ENCODE measurements around the gene GAS6. TPM values are rescaled to one million over a fixed set of nuclear protein-coding genes. Genes with fewer than 3 reads are reported as not detected.

Gene GAS6
- total and polyA plus RNA-seq, 2 experiments from 2014 or later: 822 to 1,035 TPM

GRCh38 chr13:113877149-113877990, 13.5 kb upstream of the GAS6 start:
- Histone ChIP-seq H3K79me2 (ENCODE audit: insufficient read depth) (no peaks in the 10 kb centered on the region), H2AFZ (no peak overlapping the region), H4K20me1 (ENCODE audit: insufficient read depth) (no peaks in the 10 kb centered on the region), H3F3A (ENCODE audit: insufficient read depth) (no peaks in the 10 kb centered on the region), H3K36me3 (ENCODE audit: low read depth) (no peaks in the 10 kb centered on the region), H3K27ac (no peak overlapping the region), H3K4me1 (ENCODE audit: insufficient read depth) (peaks cover 13% of the 10 kb centered on the region; the same call in 1 of the 2 replicates), H3K9me2 (ENCODE audit: insufficient read depth) (no peaks in the 10 kb centered on the region), H3K27me3 (replicated peaks; ENCODE audit: insufficient read depth) (no peaks in the 10 kb centered on the region), H3K4me2 (ENCODE audit: unreplicated experiment) (no peak overlapping the region), H3K4me3 (no peak overlapping the region), H3K9ac (no peak overlapping the region), H3K9me3 (ENCODE audit: low read depth) (no peaks in the 10 kb centered on the region)
- no peak for DNase-seq
- 85% methylated on average over 21 of the region's 21 CpGs for WGBS, 2 experiments (ENCODE audit: low coverage in 1 of 2, low lambda C conversion rate in 2 of 2, missing lambda C conversion rate in 2 of 2)
- in situ Hi-C loops (cut with MboI): no loop called here
- no peak for TF ChIP-seq EZH2 (IDR thresholded peaks at IDR 0.05; ENCODE audit: insufficient read depth, poor library complexity, severe bottlenecking)
- no peak for TF ChIP-seq EZH2phosphoT487 (IDR thresholded peaks at IDR 0.05; ENCODE audit: insufficient read depth, low read depth)

GRCh38 chr13:113876346-113877148, 12.7 kb upstream of the GAS6 start:
- peaks cover 5% of the 10 kb centered on the region; the same call in 1 of the 2 replicates for H3K79me2 ChIP-seq (ENCODE audit: insufficient read depth)
- no peaks in the 10 kb centered on the region for H3K27me3 ChIP-seq (replicated peaks; ENCODE audit: insufficient read depth)
- H3K9me2 ChIP-seq (ENCODE audit: insufficient read depth): no peaks in the 10 kb centered on the region
- H3K36me3 ChIP-seq (ENCODE audit: low read depth): no peaks in the 10 kb centered on the region
- no peak overlapping the region for H3K4me2 ChIP-seq (ENCODE audit: unreplicated experiment)
- in situ Hi-C loops (cut with MboI): no loop called here
- no peaks in the 10 kb centered on the region; the same call in 1 of the 2 replicates for H3F3A ChIP-seq (ENCODE audit: insufficient read depth)
- H4K20me1 ChIP-seq (ENCODE audit: insufficient read depth): no peaks in the 10 kb centered on the region
- H3K9ac ChIP-seq: no peak overlapping the region
- no peaks in the 10 kb centered on the region for H3K9me3 ChIP-seq (ENCODE audit: low read depth)
- DNase-seq: no peak
- TF ChIP-seq EZH2phosphoT487 (IDR thresholded peaks at IDR 0.05; ENCODE audit: insufficient read depth, low read depth) (no peak), EZH2 (IDR thresholded peaks at IDR 0.05; ENCODE audit: insufficient read depth, poor library complexity, severe bottlenecking) (no peak)
- H2AFZ ChIP-seq: no peak overlapping the region
- H3K4me1 ChIP-seq (ENCODE audit: insufficient read depth): peaks cover 5% of the 10 kb centered on the region; the same call in 1 of the 2 replicates
- H3K4me3 ChIP-seq: no peak overlapping the region
- H3K27ac ChIP-seq: no peak overlapping the region
- 85 to 86% methylated on average over 12 to 16 of the region's 18 CpGs for whole genome bisulfite sequencing, 2 experiments (ENCODE audit: low coverage in 1 of 2, low lambda C conversion rate in 2 of 2, missing lambda C conversion rate in 2 of 2)

- Histone ChIP-seq H3K4me1 (ENCODE audit: insufficient read depth) (no peaks in the 10 kb centered on the region), H3K27me3 (replicated peaks; ENCODE audit: insufficient read depth) (no peaks in the 10 kb centered on the region), H3K4me2 (ENCODE audit: unreplicated experiment) (no peak overlapping the region), H4K20me1 (ENCODE audit: insufficient read depth) (no peaks in the 10 kb centered on the region), H3K79me2 (ENCODE audit: insufficient read depth) (peaks cover 9% of the 10 kb centered on the region; the same call in 1 of the 2 replicates), H3K9me3 (ENCODE audit: low read depth) (no peaks in the 10 kb centered on the region), H3K27ac (no peak overlapping the region), H3F3A (ENCODE audit: insufficient read depth) (no peaks in the 10 kb centered on the region; the same call in 1 of the 2 replicates), H3K9me2 (ENCODE audit: insufficient read depth) (no peaks in the 10 kb centered on the region), H3K4me3 (no peak overlapping the region), H2AFZ (no peak overlapping the region), H3K36me3 (ENCODE audit: low read depth) (no peaks in the 10 kb centered on the region), H3K9ac (no peak overlapping the region)
- 58 to 69% methylated on average over 3 to 11 of the region's 11 CpGs for WGBS, 2 experiments (ENCODE audit: low coverage in 1 of 2, low lambda C conversion rate in 2 of 2, missing lambda C conversion rate in 2 of 2)
- DNase-seq: peak; percentile 33
- TF ChIP-seq EZH2 (IDR thresholded peaks at IDR 0.05; ENCODE audit: insufficient read depth, poor library complexity, severe bottlenecking): no peak
- no peak for TF ChIP-seq EZH2phosphoT487 (IDR thresholded peaks at IDR 0.05; ENCODE audit: insufficient read depth, low read depth)
- in situ Hi-C loops (cut with MboI): no loop called here
Observed at GRCh38 chr13:113875837-113876281, 12.0 kb upstream of the GAS6 start.

GRCh38 chr13:113875429-113875815, 11.5 kb upstream of the GAS6 start:
- Histone ChIP-seq H3K9me3 (ENCODE audit: low read depth) (no peaks in the 10 kb centered on the region), H3K4me1 (ENCODE audit: insufficient read depth) (no peaks in the 10 kb centered on the region), H3K27me3 (replicated peaks; ENCODE audit: insufficient read depth) (no peaks in the 10 kb centered on the region), H3F3A (ENCODE audit: insufficient read depth) (no peaks in the 10 kb centered on the region; the same call in 1 of the 2 replicates), H4K20me1 (ENCODE audit: insufficient read depth) (no peaks in the 10 kb centered on the region), H2AFZ (no peak overlapping the region), H3K9ac (no peak overlapping the region), H3K4me3 (no peak overlapping the region), H3K27ac (no peak overlapping the region), H3K4me2 (ENCODE audit: unreplicated experiment) (no peak overlapping the region), H3K9me2 (ENCODE audit: insufficient read depth) (no peaks in the 10 kb centered on the region), H3K36me3 (ENCODE audit: low read depth) (no peaks in the 10 kb centered on the region), H3K79me2 (ENCODE audit: insufficient read depth) (peaks cover 9% of the 10 kb centered on the region; the same call in 1 of the 2 replicates)
- DNase-seq: no peak
- TF ChIP-seq EZH2 (IDR thresholded peaks at IDR 0.05; ENCODE audit: insufficient read depth, poor library complexity, severe bottlenecking) (no peak), EZH2phosphoT487 (IDR thresholded peaks at IDR 0.05; ENCODE audit: insufficient read depth, low read depth) (no peak)
- WGBS, 2 experiments (ENCODE audit: low coverage in 1 of 2, low lambda C conversion rate in 2 of 2, missing lambda C conversion rate in 2 of 2): 89 to 93% methylated on average over 8 of the region's 8 CpGs
- in situ Hi-C loops (cut with MboI): no loop called here

Data from GM23248 (cell line).